ENCODE data around the gene MYT1. TPM values are rescaled to one million over a fixed set of nuclear protein-coding genes. Genes with fewer than 3 reads are reported as not detected.
A peak's percentile ranks its signal among the peaks of the same experiment; 100 is the strongest.

MYT1 gene
- total RNA-seq, 1 experiment from 2014 or later, result not detected

- H3K9me3 ChIP-seq (ENCODE audit: insufficient read depth, low read depth), result no peaks in the 10 kb centered on the region
- H4K20me1 ChIP-seq (ENCODE audit: insufficient read depth), result no peaks in the 10 kb centered on the region
- H3K27ac ChIP-seq, result no peak overlapping the region
- peaks cover 61% of the 10 kb centered on the region for H3K27me3 ChIP-seq (ENCODE audit: insufficient read depth, low read depth)
- BruUV-seq (replicated peaks), result no TSS peak
- H3K4me3 ChIP-seq, result no peak overlapping the region
- POLR2A ChIA-PET (ENCODE audit: unreplicated experiment), result interaction anchor here (0.5 to 0.7 kb wide), 2 partner anchors 20 to 1601 kb away, joined by 3 read pairs; no protein-coding TSS in a partner anchor
- CTCF ChIA-PET, result no interaction called here
- H3K9me2 ChIP-seq (ENCODE audit: insufficient read depth), result no peaks in the 10 kb centered on the region
- no peaks in the 10 kb centered on the region for H3K79me2 ChIP-seq (ENCODE audit: low read depth)
- DNase-seq, result peak; percentile 86 to 92
- peak overlapping the region; percentile 26; the same call in 1 of the 2 replicates for H3K4me2 ChIP-seq
- peaks cover 11% of the 10 kb centered on the region for H3K4me1 ChIP-seq (replicated peaks; ENCODE audit: insufficient read depth)
- TF ChIP-seq EZH2 (IDR thresholded peaks at IDR 0.05; ENCODE audit: low read depth), result no peak
- TF ChIP-seq CTCF (conservative IDR thresholded peaks at IDR 0.05), result no peak
- H3F3A ChIP-seq (ENCODE audit: insufficient read depth, low read depth), result peaks cover 10% of the 10 kb centered on the region; the same call in 1 of the 2 replicates
- H3K36me3 ChIP-seq (ENCODE audit: low read depth), result no peaks in the 10 kb centered on the region
- H2AFZ ChIP-seq, result no peak overlapping the region
- intact Hi-C loops (cut with micrococcal nuclease; ENCODE audit: unreplicated experiment), result no loop called here
Measured at GRCh38 chr20:64222291-64222735, 58.1 kb downstream of the MYT1 start.

- no peaks in the 10 kb centered on the region for H4K20me1 ChIP-seq (ENCODE audit: insufficient read depth)
- no TSS peak for BruUV-seq (replicated peaks)
- no peak overlapping the region for H3K4me3 ChIP-seq
- intact Hi-C loops (cut with micrococcal nuclease; ENCODE audit: unreplicated experiment), result no loop called here
- H2AFZ ChIP-seq, result no peak overlapping the region
- H3K79me2 ChIP-seq (ENCODE audit: low read depth), result no peaks in the 10 kb centered on the region
- H3K27me3 ChIP-seq (ENCODE audit: insufficient read depth, low read depth), result peaks cover 62% of the 10 kb centered on the region
- no peaks in the 10 kb centered on the region for H3K9me2 ChIP-seq (ENCODE audit: insufficient read depth)
- peaks cover 11% of the 10 kb centered on the region for H3K4me1 ChIP-seq (replicated peaks; ENCODE audit: insufficient read depth)
- no peak overlapping the region for H3K4me2 ChIP-seq
- H3K9me3 ChIP-seq (ENCODE audit: insufficient read depth, low read depth), result no peaks in the 10 kb centered on the region
- H3K36me3 ChIP-seq (ENCODE audit: low read depth), result no peaks in the 10 kb centered on the region
- peaks cover 10% of the 10 kb centered on the region; the same call in 1 of the 2 replicates for H3F3A ChIP-seq (ENCODE audit: insufficient read depth, low read depth)
- POLR2A ChIA-PET (ENCODE audit: unreplicated experiment), result interaction anchor here (0.5 to 0.7 kb wide), 2 partner anchors 20 to 1601 kb away, joined by 3 read pairs; no protein-coding TSS in a partner anchor
- DNase-seq, result no peak
- H3K27ac ChIP-seq, result no peak overlapping the region
- TF ChIP-seq EZH2 (IDR thresholded peaks at IDR 0.05; ENCODE audit: low read depth) (no peak), CTCF (conservative IDR thresholded peaks at IDR 0.05) (no peak)
- CTCF ChIA-PET, result no interaction called here
Measured at GRCh38 chr20:64222851-64223525, 58.7 kb downstream of the MYT1 start.

GRCh38 chr20:64223526-64224067, 59.3 kb downstream of the MYT1 start:
- H3K4me2 ChIP-seq, result no peak overlapping the region
- no peak for DNase-seq
- ChIA-PET POLR2A (ENCODE audit: unreplicated experiment) (no interaction called here), CTCF (no interaction called here)
- no TSS peak for BruUV-seq (replicated peaks)
- no peaks in the 10 kb centered on the region for H3K9me3 ChIP-seq (ENCODE audit: insufficient read depth, low read depth)
- H3F3A ChIP-seq (ENCODE audit: insufficient read depth, low read depth), result peaks cover 10% of the 10 kb centered on the region; the same call in 1 of the 2 replicates
- no peak overlapping the region for H3K27ac ChIP-seq
- no peak overlapping the region for H3K4me3 ChIP-seq
- H2AFZ ChIP-seq, result no peak overlapping the region
- no peaks in the 10 kb centered on the region for H3K9me2 ChIP-seq (ENCODE audit: insufficient read depth)
- no peaks in the 10 kb centered on the region for H3K79me2 ChIP-seq (ENCODE audit: low read depth)
- H3K36me3 ChIP-seq (ENCODE audit: low read depth), result no peaks in the 10 kb centered on the region
- peaks cover 62% of the 10 kb centered on the region for H3K27me3 ChIP-seq (ENCODE audit: insufficient read depth, low read depth)
- H3K4me1 ChIP-seq (replicated peaks; ENCODE audit: insufficient read depth), result peaks cover 11% of the 10 kb centered on the region
- H4K20me1 ChIP-seq (ENCODE audit: insufficient read depth), result no peaks in the 10 kb centered on the region
- intact Hi-C loops (cut with micrococcal nuclease; ENCODE audit: unreplicated experiment), result no loop called here
- no peak for TF ChIP-seq CTCF (conservative IDR thresholded peaks at IDR 0.05)
- no peak for TF ChIP-seq EZH2 (IDR thresholded peaks at IDR 0.05; ENCODE audit: low read depth)

All from PC-9 (cell line).